Gastroesophageal sphincter (tissue), 2 donors: Measurements from ENCODE around the gene OTOF.

Source experiments
- EP300 ChIP-seq: sonication (generic); formaldehyde crosslinking; IDR thresholded peaks from one replicate; pipeline ENCODE4 v1.6.1; 2017; ENCODE audit warnings: antibody characterized with exemption, mild to moderate bottlenecking
- POLR2A ChIP-seq, 2 donors: fragments of 450-650 bp; IDR thresholded peaks; one replicate each; pipeline ENCODE4 v1.6.1; 2017; ENCODE audit warnings: antibody characterized with exemption in 2 of 2, mild to moderate bottlenecking in 2 of 2, moderate library complexity in 1 of 2

- TF ChIP-seq EP300 (no peak), POLR2A (IDR thresholded peaks at IDR 0.05) (no peak)
These were observed 8.0 kb downstream of the OTOF start for GRCh38 chr2:26469955-26470354.
